NCI-H510A (cell line): ENCODE data around the gene VSTM2B.
"Not testable (repeated sequence)": the region's sequence is repeated elsewhere in the genome, so short reads cannot be mapped to it uniquely, and the experiment has no call there.

Source experiments
- DNase-seq: peaks from one replicate; lab custom pipeline; 2025; lab: John Stamatoyannopoulos, UW

Gene VSTM2B

DNA sequence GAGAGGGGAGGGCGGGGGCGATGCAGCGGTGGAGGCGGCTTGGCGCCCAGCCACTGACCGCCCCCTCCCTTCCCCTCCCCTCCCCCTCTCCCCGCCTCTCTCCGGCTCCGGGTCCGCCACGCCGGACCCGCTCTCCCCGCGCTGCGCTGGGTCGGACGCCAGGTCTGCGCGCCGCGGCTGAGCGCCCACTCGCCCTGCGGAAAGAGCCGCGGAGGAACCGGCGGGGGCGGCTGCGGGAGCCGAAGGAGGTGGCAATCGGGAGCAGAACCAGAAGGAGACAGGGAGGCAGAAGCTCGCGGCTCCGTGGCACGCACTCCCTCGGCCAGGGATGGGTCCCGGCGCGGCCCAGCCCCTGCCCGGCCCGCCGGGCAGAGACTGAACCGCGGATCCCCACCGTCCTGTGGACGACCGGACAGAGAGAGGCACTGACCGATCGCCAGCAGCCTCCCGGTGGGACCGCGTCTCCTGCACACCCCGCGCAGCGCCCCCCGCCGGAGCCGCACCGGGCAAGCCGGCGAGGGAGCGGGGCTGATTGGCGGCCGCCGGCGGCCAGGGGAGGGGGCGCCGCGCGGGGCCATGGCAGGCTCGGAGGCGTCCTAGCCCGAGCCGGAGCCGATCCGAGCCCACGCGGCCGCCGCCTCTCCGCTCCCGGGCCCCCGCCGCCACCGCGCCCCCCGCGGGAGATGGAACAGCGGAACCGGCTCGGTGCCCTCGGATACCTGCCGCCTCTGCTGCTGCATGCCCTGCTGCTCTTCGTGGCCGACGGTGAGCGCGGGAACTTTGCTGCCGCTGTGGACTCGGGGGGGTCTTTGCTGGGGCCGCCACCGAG is at the start of gene VSTM2B:
Gene VSTM2B (plus strand): TSS at position 94 of the 829 bp plus-strand sequence. CDS start 590 bp downstream, at position 684.
- no peak for DNase-seq

DNA sequence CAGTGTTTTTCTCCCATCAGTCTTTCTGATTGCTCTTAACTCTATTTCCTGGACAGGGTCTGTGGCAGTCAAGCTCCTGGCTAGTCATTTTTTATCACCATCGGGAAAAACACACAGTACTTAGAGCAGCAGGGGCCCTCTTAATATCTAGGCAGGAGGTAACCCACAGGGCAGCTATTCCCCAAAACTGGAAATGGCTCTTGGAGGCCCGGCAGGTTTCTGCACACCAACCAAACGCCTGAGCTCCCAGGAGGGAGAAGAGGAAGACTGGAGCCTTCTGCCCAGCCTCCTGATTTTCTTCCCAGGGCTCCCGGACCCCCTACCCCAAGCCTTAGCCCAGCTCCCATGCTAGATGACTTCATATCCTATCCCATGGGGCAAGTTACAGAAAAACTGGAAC is 49.3 kb upstream of the VSTM2B start:
- no peak for DNase-seq

DNA sequence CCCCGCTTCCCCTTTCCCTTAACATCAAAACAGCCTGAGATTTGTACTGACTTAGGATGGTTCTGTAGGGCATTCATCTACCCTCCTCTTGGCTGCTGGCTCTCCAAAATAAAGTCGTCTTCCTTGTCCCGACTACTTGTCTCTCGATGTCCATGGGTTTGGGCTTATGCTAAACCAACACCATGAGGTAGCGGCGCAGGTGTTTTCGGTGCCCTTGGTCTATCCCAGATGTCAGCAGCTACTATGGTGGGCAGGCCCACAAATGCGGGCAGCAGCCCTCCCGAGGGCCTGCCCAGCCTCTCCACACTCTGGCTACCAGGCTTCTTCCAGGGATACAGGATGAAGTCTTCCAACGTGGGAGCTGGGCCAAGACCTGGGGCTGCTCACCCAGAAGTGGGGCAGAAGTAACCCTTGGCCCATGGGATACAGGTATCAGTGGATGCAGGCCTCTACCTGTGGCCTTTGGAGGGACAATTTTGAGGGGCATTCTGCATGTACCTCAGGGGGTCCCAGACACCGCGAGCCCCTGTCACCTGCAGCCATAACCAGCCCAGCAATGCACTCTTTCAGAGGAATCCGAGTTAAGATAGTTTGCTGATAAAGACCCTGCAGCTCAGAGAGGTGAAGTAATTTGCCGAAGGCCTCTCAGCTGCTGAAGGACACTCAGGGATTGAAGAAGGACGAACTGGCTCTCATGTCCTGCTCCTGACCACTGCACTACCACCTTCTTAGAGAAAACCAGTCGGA is 47.8 kb upstream of the VSTM2B start:
- DNase-seq: no peak

DNA sequence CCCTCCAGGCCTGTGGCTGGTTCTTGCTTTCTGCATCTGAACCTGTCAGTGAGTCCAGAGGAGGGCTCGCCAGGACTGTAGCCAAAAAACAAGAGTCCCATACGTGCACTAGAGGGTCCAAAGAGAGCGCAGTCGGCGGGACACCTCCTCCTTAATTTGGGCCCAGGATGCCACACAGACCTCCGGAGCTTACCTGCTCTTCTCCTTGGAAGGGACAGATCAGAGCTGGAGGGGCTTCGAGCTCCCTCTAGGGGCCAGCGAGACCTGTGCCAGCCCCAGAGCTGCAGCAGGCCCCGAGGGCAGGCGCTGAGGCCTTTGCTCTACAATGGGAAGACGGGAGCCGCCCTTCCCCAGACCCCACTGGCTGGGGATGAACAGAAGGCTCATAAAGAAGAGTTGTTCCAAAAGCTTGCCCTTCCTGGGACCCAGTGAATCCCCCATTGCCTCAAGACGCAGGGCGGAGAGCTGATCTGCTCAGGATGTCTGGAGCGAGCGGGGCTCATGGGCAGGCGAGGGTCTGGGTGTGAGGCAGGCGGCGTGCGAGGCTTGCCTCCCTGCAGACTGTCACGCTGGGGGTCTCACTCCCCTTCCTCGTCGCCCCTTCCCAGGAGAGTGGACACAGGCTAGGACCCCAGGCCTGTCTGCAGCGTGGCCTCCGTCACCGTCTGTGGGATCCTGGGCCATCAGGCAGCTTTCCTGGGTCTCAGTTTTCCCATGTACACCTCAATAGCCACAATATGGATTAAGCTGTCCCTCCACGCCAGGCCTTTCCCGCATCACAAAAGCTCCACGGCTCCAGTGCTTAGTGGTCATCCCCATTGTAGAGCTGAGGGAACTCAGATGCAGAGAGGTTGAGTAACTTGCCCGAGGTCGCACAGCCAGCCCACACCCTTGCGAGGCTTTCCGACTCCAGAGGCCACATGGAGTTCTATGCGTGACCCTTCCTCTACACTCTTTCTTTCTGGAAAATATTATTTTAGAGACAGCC is 46.9 kb upstream of the VSTM2B start:
- no peak for DNase-seq

DNA sequence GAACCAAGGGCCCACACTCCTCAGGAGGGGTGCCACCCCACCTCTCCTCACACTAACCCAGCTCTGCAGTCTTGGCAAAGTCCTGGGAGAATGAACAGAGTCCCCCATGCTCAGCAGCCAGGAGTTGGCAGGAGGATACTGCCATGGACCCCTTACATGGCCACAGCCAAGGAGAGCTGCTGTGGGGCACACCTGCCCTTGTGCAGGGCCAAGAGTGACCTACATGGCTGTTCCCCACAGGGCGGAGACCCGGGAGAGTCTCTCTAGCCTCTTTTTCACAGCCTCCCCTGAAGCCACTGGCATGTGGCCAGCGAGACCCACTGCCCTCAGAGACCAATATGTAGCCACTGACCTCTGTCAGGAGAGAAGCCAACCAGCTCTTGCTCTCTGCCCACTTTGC is 45.9 kb upstream of the VSTM2B start:
- no peak for DNase-seq

DNA sequence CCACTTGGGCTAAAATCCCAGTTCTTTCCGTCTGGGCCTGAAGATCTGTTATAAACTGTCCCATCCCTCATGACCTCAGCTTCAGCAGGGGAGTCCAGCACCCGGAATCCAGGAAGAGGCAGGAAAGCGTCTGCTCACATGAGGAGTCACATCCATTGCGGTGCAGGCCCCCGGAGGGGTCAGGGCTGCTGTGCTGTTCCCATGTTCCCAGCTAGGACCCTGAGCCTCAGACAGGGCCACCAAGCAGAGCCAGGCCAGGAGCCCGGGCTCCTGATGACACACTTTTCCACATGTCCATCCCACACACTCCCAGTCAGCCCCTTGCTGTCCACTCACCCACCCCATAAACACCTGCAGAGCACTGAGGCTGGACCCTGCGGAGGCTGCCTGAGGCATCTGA is 45.3 kb upstream of the VSTM2B start:
- DNase-seq: no peak

DNA sequence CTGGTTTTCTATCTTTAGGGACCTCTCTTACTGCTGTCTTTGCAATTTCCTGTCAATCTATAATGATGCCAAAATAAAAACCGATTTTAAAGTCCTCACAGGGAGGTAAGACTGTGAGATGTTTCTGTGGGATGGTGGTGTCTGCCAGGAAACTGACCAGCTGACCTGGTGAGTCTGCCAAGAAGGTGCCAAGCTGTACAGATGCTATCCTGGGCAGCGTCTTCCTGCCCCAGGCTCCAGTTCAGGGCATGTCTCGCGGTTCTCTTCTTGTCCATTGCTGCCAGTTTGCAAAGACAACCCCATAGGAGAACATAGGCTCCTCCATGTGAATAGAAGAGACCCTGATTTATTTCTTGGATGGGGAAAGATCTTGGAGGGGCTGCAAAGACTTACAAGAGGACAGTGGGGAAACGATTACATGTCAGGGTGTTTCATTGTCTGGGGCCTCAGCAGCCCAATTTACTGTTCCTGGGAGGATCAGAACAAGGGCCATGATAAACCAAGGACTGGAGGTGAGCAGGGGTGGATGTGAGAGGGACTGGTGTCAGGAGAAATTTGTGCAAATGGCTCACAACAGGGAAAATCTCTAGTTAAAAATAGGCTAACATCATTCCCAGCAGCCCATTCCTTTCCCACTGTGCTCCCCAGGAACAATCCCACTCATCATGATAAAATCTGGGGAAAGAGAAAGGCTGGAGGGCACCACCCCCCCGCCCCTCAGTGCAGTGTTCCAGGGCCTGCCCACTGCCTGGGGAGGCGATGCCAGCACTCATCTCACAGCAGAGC is 42.7 kb upstream of the VSTM2B start:
- no peak for DNase-seq

DNA sequence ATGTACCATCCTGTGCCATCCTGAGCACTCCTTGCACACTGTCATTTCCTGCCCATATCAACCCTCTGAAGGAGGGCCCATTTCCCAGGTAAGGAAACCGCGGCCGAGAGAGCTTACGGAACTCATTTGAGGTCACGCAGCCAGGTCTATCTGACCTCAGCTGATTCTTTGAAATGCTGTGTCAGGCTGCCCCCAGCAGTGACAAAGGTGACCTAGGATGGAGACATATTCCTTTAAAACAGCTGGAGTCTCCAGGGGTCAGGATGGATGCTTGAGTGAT is 42.2 kb upstream of the VSTM2B start:
- no peak for DNase-seq

DNA sequence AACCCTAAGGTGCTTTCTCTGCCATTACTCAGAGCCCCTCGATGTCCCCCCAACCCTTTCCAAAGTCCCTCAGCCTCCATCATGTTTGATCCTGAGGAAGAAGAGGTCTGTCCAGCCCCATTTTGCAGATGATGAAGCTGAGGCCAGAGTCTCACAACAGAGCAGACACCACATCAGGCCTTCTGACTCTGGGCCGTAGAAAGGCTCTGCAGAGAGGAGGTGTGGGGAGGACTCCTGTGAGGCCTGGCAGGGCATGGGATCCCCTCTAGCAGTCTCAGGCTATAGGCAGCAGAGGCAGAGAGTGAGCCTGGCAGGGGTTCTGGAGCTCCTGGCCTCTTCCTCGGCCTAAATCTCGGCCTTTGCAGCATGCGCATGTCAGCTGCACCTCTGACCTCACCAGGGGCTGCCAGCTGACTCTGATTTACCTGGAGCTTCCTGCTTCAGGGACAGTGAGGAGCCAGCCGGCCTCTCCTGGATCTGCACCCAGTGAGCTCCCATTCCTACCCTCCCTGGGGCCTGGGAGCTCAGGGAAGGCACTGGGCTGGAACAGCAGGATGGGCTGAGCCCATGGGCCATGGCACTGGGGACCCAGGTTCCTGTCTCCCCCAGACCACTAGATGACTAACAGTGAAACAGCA is 41.7 kb upstream of the VSTM2B start:
- DNase-seq: no peak

DNA sequence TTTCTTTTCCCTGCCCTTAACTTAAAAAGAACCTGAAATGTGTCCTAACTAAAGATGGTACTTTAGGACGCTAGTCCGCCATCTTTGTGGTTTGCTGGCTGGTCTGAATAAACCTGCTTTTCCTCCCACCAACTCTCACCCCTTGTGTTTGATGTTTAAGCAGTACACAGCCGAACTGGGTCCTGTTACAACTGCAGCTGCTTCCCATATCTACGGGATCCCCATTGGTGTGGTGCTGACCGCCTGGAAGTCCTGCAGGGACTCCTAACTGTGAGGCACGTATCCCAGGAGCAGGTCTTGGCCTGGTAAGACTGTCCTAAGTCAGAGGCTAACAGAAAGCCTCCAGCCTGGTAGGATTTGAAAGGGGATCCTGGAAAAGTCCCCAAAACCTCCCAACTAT is 40.9 kb upstream of the VSTM2B start:
- DNase-seq: no peak

DNA sequence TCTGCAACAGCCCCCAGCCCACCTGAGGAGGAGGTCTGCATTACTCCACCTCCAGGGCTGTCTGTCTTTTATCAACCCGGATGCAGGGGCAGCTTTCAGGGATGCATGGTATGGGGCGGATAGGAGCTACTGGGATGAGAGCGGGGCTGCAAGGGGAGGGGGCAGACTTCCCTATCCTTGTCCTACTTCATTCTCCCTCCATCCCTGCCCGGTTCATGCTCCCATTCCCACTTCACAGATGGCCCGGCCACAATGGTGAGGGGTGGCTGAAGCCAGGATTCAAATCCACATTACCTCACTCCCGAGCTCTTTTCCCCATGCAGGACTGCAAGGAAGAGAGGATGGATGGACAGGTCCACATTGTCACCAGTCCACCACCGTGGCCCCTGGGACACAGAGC is 40.5 kb upstream of the VSTM2B start:
- no peak for DNase-seq

DNA sequence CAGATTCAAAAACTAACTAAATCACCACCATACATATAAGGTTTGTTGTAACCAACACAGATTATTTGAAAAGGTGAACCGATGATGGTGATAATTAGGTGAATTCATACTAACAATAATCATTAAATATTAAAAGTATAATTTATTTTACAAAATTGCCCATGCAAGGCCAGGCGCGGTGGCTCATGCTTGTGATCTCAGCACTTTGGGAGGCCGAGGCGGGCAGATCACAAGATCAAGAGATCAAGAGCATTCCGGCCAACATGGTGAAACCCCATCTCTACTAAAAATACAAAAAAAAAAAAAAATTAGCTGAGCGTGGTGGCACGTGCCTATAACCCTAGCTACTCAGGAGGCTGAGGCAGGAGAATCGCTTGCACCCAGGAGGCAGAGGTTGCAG is 38.8 kb upstream of the VSTM2B start:
- not testable (repeated sequence) for DNase-seq

DNA sequence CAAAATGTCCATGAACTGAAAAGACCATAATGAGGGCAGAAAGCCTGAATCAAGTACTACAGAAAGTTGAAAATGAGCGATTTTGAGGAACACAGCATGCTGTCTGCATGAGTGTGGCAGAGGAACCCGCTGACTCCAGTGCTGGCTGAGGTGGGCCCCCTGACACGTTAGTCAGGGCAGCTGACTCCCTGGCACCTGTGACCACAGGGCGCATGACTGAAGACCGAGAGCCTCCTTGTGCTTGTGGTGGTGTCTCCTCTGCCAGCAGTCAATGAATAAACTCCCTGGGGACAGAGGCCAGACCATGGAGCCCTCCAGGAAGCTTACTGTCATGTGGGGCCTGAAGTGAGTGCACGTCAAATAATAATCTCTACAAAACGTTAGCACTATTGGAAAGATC is 38.4 kb upstream of the VSTM2B start:
- no peak for DNase-seq

DNA sequence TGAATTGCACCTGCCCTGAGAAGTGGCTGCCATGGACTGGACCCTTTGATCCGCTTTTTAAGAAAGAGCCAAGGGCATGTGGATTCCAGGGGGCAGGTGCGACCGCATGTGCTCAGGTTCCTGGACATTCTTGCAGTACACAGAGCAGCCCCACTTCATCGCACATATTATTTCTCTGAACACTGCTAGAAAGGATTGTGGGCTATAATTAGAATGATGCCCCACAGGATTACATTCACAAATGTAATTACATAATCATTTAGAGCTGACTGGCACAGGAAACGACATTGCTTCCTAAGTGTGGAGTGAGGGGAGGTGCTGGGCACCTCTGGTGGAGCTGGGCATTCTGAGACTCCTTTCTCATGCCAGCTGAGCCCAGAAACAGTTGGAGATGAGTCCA is 37.5 kb upstream of the VSTM2B start:
- no peak for DNase-seq

DNA sequence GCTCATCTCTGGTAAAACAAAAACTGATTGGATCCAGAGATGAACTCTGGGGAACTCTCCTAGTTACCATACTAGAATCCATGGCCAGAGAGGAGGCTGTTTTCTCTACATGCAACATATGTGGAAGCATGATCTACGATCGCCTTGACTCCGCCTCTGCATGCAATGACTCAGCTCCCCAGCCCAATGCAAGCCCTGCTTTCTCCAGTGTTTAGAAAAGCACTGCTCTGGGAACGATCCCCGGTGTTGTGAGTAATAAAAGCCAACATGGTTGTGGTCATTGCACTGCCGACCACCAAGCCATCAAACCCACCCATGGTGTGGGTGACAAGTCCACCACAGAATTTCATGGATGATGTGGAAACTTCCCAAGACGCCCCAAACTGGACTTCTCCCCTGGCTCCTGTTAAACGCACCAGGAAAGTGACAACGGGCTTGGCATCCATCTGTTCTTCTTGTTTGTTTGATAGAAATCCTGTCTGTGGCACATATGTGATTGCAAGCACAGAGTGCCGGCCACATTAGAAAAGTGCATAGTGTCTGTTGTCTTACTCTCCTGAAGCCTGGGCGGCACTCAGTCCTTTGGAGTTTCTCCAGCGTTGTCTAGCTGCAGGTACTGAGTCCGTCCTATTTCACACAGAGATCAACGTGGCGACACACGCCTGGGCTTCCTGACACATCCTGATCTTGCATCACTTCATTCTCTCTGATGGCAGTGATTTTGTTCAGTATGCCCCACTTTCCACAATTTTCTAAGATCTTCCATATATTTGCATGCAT is 36.4 kb upstream of the VSTM2B start:
- DNase-seq: no peak

DNA sequence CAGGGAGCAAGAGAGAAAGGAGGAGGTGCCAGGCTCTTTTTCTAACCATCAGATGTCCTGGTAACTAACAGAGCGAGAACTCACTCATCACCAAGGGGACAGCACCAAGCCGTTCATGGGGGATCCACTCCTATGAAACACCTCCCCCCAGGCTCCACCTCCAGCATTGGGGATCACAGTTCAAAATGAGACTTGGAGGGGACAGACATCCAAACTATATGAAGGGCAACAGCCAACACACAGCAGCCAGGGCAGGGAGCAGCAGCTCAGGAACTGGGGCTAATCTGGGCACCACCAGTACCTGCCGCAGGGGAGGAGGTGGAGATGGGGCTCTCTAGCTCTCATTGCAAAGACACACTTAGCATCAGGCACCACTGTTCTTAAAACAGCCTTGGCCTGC is 34.3 kb upstream of the VSTM2B start:
- no peak for DNase-seq

DNA sequence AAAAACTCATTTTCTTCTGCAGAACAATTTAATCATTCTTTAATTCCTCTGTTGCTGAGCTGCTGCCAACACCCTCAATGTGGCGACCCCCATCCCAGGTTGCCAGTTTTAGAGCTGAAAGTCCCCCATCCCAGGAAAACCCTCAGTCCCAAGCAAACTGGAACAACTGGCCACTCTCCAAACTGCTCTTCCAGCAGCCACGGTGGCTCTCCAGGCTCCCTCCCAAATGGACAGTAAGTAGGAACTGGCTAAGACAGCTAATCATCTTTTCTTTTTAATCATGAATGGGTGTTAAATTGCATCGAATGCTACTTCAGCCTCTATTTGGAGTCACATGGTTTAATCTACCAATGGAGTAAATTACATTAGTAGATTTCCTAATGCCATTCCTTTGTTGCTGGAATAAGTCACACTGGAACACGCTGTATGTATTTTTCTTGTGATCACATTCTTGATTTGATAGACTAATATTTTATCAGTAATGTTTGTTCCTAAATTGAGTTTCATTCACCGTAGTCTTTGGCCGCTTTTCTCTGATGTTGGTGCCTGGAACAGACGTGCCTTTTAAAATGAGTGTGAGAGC is 33.7 kb upstream of the VSTM2B start:
- no peak for DNase-seq

DNA sequence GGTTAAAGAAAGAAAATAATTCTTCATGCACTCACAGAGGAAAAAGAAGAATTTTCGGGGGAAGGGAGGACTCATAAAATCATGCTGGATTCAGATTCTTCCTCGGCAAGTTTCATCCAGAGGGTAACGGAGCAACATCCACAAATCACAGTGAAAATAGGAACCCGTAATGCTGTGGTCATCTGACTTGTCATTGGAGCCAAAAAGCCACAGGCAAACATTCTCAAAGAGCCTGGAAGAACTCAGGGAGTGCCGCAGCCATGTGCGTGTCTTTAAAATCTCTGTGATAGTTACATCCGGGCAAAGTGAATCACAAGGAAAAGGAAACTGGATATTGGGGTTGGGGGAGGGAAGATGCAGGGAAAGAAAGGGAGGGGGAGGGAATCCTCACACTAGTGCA is 33.0 kb upstream of the VSTM2B start:
- no peak for DNase-seq

DNA sequence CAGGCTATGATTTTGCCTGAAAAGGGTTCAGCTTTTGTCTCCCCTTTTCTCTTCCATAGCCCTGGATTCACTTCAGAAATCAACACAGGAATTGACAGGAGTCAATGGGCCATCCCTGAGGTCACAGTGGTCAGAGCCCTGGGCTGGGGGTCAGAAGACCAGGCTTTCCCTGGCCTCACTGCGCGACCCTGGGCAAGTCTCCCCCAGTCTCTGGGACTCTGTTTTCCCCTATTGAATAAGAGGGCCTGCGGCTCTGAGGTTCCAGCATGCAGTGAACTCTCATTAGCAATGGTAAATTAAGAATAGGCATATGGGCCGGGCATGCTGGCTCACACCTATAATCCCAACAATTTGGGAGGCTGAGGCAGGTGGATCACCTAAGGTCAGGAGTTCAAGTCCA is 30.7 kb upstream of the VSTM2B start:
- DNase-seq: no peak

DNA sequence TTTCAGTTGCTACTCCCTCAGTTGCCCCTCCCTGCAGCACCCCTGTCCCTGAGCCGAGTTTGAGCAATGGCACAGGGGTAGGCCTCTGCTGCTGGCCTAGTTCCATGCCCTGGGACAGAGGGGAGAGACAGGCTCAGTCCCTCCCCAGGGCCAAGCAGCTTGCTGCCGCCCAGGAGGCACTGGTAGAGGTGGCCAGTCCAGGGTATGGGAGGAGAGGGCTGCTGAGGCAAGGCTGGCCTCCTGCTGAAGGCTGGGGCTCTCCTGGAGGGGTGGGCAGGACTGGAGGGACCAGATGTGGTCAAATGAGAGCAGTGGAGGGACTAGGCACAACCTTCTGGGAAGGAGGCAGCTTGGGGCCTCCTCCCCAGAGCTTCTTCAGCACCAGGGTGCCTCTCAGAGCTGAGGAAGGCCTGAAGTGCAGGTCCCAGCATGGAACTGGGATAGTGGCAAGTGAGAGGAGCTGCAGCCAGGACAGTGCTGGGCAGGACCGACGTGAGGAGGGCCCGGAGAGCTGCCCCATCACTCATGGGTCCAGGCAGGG is 29.8 kb upstream of the VSTM2B start:
- DNase-seq: no peak
